GM18909 (cell line): Measurements from ENCODE around the gene SLC22A1.
"Not testable (repeated sequence)": the region's sequence is repeated elsewhere in the genome, so short reads cannot be mapped to it uniquely, and the experiment has no call there.

Experiments
- ATAC-seq: cut with Tn5 transposase; IDR thresholded peaks from one replicate; pipeline ENCODE4 v1.9.1; 2021; ENCODE audit warnings: mild to moderate bottlenecking; ENCODE audit not compliant: unreplicated experiment, poor library complexity

SLC22A1 gene

GRCh38 chr6:160118620-160119229 is 2.9 kb upstream of the SLC22A1 start:
- ATAC-seq, result no peak

- ATAC-seq, result no peak
Measured at GRCh38 chr6:160120087-160120486, 1.5 kb upstream of the SLC22A1 start.

GRCh38 chr6:160121981-160122380 is 366 bp downstream of the SLC22A1 start:
- ATAC-seq, result no peak

- no peak for ATAC-seq
Measured at GRCh38 chr6:160122744-160123143, 1.1 kb downstream of the SLC22A1 start.

- ATAC-seq, result no peak
Measured at GRCh38 chr6:160124007-160124406, 2.4 kb downstream of the SLC22A1 start.

- no peak for ATAC-seq
Measured at GRCh38 chr6:160124605-160125004, 3.0 kb downstream of the SLC22A1 start.

- ATAC-seq, result not testable (repeated sequence)
Measured at GRCh38 chr6:160125105-160125504, 3.5 kb downstream of the SLC22A1 start.

GRCh38 chr6:160127270-160128124 is 5.9 kb downstream of the SLC22A1 start:
- no peak for ATAC-seq

- ATAC-seq, result no peak
Measured at GRCh38 chr6:160128125-160128683, 6.6 kb downstream of the SLC22A1 start.

GRCh38 chr6:160128879-160129516 is 7.4 kb downstream of the SLC22A1 start:
- ATAC-seq, result no peak

- no peak for ATAC-seq
Measured at GRCh38 chr6:160129881-160130615, 8.4 kb downstream of the SLC22A1 start.

GRCh38 chr6:160130729-160131484 is 9.3 kb downstream of the SLC22A1 start:
- ATAC-seq, result no peak

- no peak for ATAC-seq
Measured at GRCh38 chr6:160131636-160132296, 10.2 kb downstream of the SLC22A1 start.

GRCh38 chr6:160132297-160132637 is 10.7 kb downstream of the SLC22A1 start:
- no peak for ATAC-seq

GRCh38 chr6:160132776-160133338 is 11.2 kb downstream of the SLC22A1 start:
- ATAC-seq, result no peak

- no peak for ATAC-seq
Measured at GRCh38 chr6:160133441-160134336, 12.1 kb downstream of the SLC22A1 start.

- ATAC-seq, result not testable (repeated sequence)
Measured at GRCh38 chr6:160134337-160134751, 12.7 kb downstream of the SLC22A1 start.
